ENCODE data around the gene ATP8A2.

DNA sequence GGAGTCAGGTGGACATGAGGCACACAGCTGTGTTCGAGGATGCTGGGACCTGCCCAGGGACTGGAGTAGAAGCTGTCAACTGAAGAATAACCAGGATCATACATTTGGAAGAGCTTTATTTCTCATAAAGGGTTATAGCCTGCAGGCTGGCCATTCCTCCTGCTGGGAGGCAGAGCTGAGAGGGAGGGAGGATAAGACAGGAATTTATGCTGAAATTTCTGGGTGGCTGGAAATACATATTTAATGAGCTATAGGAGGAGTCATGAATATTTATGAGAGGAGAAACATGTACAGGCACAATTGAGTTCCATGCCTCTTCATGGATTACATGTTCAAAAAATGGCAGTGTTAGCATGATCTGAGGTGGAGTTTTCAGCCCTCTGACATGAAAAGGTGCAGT lies 528.2 kb downstream of the ATP8A2 start:
- TF ChIP-seq, protein P1, sequence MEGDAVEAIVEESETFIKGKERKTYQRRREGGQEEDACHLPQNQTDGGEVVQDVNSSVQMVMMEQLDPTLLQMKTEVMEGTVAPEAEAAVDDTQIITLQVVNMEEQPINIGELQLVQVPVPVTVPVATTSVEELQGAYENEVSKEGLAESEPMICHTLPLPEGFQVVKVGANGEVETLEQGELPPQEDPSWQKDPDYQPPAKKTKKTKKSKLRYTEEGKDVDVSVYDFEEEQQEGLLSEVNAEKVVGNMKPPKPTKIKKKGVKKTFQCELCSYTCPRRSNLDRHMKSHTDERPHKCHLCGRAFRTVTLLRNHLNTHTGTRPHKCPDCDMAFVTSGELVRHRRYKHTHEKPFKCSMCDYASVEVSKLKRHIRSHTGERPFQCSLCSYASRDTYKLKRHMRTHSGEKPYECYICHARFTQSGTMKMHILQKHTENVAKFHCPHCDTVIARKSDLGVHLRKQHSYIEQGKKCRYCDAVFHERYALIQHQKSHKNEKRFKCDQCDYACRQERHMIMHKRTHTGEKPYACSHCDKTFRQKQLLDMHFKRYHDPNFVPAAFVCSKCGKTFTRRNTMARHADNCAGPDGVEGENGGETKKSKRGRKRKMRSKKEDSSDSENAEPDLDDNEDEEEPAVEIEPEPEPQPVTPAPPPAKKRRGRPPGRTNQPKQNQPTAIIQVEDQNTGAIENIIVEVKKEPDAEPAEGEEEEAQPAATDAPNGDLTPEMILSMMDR (IDR thresholded peaks at IDR 0.05): no peak
- TF ChIP-seq POLR2AphosphoS5 (IDR thresholded peaks at IDR 0.05) (no peak), EP300 (IDR thresholded peaks at IDR 0.05) (no peak)

All from upper lobe of left lung (tissue), 4 donors.